Stromal cell of bone marrow (primary cell): Measurements from ENCODE around the gene RELT.
A peak's percentile ranks its signal among the peaks of the same experiment; 100 is the strongest.

ENCODE experiments used
- DNase-seq: peaks from one replicate; pipeline ENCODE4 v3.0.0-alpha.2; 2012; ENCODE audit warnings: low read depth

RELT gene

DNA sequence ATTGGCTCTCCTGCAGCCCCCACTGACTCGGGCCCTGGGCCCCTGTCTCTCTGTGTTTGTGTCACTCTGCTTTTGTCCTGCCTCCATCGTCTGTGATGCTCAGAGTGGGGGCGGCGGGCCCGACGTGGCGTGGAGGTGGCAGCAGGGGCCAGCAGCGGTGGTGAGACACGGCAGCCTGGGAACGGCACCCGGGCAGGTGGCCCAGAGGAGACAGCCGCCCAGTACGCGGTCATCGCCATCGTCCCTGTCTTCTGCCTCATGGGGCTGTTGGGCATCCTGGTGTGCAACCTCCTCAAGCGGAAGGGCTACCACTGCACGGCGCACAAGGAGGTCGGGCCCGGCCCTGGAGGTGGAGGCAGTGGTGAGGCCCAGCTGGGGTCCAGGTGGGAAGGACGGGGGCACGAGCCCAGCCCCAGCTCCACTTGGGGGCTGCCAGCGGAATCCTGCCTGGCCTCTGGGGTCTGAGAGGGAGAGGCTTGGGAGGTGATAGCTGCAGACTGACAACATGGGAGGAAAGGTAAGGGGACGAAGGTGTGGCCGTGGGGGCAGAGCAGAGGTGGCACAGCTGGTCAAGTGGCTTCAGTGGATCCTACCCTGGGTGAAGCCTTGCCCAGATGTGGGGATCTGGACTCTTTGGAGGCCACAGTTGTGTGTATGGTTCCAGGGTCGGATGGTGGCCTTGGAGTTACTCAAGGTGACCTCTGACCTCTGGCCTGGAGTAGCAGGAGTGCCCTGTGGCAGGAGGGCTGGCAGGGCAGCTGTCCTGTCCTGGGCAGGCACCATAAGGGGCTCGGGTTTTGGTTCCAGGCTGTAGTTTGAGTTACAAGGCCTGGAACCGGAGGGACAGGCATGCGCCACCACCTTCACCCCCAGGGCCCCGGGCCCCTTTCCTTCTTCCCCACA lies 16.2 kb downstream of the RELT start:
- DNase-seq: no peak

DNA sequence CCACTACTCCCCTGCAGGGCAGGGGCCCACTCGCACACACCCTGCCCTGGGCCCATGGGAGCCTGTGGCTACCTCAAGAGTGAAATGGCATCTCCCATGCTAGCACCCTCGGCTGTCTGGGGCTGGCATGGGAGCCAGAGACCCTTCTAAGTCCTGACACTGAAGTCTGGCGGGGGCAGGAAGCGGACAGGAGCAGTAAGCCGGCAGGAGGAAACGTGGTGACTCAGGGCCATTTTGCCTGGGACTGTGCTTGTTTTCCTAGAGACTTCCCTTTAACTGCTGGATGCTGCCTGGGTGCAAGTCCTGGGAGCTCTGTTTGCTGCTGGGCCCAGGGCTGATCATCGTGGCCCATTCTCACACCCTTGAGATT lies 16.8 kb downstream of the RELT start:
- no peak for DNase-seq

DNA sequence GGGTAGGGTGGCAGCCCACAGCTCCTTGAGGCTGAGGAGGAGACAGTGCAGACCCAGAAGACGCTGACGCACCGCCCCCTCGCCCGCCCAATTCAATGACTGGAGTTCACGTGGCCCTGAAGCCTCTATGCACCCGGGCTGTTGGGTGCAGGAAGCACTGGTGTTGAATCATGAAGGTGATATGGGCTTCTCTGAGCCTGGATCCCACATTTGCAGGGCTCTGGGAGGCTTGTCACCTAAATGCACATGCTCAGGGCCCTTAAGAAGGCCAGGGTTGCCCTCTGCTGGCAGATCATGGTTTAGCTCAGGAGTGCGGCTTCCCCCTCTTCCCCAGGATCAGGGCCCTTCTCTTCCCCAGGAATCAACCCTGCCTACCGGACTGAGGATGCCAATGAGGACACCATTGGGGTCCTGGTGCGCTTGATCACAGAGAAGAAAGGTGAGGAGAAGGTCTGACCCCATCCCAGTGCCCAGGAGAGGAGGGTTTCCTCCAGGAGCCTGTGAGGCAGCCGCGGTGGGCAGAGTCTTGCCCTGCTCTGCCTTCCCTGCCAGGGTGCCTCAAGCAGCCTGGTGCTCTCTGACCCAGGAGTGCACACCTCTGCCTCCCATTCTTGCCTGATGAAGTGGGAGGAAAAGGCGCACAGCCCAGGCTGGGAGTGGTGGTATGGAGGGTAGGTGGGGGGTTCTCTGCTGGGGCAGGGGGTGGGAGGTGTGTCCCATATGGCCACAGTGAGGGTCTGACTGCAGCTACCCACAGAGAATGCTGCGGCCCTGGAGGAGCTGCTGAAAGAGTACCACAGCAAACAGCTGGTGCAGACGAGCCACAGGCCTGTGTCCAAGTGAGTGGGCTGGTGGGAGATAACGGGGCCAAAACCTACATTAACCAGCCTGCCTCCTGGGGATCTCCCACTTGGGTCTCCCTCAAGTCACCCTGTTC lies 17.5 kb downstream of the RELT start:
- DNase-seq: peak; percentile 52

DNA sequence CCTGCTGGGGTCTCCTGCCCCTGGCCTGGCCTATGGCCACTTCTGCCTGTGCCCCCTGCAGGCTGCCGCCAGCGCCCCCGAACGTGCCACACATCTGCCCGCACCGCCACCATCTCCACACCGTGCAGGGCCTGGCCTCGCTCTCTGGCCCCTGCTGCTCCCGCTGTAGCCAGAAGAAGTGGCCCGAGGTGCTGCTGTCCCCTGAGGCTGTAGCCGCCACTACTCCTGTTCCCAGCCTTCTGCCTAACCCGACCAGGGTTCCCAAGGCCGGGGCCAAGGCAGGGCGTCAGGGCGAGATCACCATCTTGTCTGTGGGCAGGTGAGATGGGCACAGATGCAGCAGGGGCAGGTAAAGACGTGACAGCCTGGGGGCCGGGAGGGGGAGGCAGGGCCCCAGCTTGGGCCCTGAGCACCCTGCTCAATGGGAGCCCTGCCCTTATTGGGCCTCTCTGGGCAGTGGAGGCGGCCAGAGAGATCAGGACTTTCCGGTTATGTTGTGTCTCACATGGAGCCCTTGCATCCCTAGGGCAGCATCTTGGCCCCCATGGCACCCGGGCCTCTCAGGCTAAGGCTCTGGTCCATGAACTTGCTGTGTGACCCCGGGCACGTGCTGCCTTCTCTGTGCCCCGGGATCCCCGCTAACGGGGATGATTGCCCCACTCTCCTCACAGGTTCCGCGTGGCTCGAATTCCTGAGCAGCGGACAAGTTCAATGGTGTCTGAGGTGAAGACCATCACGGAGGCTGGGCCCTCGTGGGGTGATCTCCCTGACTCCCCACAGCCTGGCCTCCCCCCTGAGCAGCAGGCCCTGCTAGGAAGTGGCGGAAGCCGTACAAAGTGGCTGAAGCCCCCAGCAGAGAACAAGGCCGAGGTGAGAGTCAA lies 18.5 kb downstream of the RELT start:
- DNase-seq: no peak

DNA sequence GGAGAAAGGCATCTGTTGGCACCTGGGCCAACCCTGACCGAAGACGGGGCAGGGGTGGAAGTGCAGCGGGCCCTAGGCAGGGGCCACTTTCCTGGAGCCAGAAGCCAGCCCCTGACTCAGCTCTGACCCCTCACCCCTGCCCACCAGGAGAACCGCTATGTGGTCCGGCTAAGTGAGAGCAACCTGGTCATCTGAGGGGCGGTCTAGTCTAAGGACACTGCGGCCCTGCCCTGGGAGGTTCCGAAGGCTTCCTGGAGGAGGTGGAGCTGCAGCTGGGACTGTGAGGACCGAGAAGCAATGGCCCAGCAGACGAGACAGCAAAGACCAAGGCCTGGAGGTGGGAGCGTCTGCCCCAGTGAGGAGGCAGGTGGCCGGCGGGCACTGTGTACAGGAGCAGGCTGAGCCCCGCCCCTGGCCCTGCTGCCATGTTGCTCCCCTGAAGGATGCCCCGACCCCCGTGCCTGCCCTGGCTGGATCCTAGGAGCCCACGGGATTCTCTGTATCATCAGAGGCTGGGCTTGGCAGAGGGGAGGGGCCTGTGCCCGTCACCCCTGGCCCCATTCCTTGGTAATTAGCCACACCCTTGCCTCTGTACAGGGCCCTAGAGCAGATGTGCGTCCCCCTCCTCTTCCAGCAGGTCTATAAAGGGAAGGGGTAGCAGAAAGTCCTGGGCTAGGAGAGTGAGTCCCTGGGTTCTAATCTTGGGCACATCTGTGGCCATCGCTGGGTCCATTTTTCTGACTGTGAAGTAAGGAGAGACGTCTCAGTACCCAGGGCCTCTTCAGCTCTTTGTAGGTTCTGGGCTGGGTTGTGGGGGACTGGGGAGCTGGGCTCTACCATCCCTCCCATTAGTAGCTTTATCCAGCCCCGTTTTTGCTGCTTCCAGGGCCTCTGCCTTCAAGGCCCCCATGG lies 19.4 kb downstream of the RELT start:
- no peak for DNase-seq

DNA sequence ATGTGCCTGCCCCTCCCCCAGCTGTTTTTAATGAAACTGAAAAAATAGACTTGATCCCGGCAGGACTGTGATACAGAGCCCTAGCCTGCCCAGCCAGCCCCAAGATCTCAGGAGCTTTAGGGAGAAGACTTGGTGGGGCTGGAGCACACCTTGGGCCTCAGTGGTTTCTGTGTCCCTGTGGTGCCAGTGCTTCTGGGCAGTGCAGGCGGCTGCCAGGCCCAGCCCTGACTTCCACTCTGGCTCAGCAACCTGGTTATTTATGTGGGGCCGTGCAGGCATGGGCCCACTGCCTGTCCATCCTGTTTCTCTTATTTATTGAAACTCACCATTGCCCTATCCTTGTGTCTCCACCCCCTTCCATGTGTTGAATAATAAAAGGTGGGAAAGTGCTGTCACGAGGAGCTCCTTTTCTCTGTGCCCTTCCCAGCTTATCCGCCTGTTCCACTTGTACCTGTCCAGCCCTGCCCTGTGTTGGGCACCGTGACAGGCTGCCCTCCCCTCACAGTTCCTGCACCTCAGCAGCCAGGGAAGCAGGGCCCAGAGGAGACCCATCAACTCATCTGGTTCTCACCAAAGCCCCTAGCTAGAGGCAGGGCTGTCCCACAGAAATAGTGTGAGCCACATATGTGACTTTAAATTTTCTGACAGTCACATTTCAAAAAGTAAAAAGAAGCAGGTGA lies 20.2 kb downstream of the RELT start:
- no peak for DNase-seq

DNA sequence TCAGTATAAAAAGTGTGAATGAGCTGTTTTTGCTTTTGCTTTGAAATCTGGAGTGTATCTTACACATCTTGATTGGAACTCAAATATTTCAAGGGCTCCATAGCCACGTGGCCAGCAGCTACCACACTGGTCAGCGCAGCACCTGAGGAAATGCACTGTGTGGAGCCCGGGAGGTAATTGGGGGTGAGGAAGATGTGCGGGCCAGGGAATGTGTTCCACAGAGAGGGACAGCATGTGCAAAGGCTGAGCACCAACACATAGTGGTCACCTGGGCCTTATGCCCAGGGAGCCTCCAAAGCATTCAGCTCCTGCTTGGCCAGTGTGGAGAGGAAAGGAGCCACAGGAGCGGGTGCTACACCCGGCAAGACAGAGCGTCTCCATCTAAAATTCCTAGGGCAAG lies 20.8 kb downstream of the RELT start:
- DNase-seq: no peak

DNA sequence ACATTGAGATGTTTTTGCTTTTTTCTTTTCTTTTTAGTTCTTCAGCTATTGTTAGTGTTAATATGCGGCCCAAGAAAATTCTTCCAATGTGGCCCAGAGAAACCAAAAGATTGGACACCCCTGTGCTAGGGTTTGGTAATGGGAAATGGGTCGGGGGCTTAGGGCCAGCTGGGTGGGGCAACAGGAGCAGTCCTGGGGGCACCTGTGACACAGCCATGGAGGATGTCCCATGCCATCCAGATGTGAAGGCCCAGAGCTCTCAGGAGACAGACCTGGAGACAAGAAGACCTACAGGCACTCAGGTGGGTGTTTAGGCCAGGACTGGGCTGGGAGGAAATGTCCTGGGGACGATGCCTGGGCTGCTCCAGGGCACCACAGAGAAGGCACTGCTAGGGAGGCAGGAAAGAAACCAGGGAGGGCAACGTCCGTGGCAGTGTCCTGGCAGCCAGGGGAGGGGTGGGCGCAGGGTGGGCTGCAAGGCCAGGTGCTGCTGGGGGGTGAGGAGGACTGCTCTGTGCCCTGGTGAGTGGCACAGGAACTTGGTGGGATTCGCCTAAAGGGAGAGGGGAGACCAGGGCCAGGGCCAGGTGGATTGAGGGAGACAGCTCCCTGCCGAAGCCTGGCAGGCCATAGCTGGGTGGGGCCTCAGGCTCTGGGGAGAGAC lies 21.4 kb downstream of the RELT start:
- no peak for DNase-seq

DNA sequence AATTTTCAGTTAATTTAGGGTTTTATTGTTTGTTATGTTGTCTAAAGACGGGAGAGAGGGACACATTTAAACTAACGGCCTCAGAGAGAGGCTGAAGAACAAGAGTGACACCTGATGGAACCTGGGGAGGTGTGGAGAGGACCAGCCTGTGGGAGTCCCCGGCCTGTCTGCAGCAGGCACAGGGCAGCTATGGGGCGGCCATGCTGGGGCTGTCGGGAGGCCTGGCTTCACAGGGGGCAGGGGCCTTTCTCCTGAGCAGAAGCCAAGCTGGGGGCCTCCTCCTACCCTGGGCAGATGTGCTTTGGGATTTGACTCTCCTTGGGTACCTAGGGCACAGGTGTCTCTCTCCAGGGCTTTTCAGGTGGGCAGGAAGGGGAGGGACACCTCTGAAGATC lies 21.9 kb downstream of the RELT start:
- DNase-seq: no peak

DNA sequence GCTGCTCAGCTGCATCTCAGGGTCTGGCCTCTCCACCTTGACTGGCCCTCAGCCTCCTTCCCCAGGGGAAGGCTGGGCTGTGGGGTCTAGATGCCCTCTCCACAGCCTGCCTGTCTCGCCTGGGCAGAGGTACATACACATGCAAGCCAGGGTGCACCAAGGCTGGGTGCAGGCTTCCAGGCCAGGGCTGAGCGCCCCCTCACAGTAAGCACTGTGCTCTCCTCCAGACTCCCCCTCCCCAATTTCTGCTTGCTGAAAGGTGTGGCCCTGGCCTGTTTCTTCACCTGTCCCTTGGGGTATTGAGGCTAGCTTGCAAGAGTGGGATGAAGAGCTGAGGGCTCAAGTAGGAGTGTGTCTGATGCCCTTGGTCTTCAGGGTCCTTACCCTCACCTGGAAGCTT lies 22.5 kb downstream of the RELT start:
- DNase-seq: no peak

DNA sequence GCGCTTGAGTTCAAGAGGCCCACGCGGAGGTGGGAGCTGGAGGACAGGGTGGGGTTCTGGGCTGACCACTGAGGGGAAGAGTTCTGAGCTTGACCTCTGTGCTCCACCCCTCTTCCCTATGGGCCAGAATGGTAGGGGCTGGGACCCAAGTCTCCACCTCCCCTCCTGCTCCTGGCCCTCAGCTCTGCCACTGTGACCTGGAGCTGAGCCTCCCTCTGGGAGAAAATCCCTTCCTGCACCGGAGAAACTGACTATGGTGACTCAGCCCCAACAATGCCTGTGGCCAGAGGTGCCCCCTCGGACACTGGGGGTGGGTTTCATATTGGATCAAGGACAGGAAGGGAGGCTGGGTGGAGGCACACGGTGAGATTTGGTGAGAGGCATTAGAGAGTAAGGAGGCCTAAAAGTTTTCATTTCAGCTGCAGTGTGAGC lies 23.0 kb downstream of the RELT start:
- no peak for DNase-seq

DNA sequence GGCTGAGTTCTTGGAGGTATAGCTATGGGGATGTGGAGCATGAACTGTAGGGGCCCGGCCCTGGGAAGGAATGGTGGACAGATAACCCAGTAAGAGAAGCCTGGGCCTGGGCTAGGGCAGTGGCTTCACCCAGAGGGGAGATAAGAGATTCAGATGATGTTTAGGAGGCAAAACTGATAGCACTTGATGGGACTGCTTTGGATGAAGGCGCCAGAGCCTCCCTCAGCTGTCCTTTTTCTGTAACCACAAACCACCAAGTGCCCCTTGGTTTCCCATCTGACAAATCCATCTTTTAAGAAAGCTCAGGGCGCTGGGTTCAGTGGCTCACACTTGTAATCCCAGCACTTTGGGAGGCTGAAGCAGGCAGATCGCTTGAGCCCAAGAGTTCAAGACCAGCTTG lies 23.4 kb downstream of the RELT start:
- no peak for DNase-seq

DNA sequence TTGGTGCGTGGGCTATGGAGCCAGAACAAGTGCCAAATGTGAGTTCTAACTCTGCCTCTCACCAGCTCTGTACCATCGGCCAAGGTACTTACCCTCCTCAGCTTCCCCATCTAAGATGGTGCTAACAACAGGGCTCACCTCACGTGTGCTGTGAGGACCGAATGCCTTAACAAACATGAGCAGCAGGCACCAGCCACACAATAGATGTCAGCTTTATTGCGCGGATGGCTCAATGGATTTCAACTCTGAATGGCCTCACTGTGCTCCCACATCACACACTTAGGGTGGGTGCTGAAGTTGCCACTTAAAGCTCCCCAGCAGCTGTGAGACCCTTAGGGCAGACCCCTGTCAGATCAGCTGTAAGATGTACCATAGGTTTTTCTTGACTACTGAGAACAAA lies 24.1 kb downstream of the RELT start:
- no peak for DNase-seq

DNA sequence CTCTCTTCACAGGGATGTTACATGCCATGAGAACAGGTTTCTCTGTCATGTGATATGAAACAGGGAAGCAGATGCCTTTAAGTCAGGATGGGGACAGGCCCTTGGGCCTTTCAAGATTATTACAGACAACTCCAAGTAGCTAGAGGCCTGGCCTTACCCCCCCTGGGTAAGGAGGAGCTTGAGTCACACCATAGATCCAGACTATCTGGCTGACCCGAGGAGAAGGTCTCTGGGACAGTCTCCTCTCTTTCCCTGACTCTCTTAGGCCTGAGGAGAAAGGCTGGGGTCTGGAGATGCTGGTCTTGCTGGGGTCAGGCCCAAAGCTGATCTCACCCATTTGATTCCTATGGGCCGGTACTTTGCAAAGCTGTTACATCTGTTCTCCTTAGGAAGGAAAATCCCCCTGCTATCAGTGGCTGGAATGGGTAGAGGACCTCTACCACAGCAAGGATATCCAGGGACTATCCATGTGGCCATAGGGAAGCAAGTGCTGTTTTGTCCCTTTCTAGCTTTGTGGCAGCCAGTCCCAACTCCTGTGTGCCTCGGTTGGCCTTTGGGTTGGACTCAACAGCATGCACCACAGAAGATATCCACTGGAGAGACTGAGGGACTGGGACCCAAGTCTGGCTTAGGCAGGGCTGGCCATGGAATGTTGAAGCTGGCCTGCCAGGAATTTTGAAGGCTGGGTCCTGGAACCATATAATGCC lies 25.2 kb downstream of the RELT start:
- no peak for DNase-seq

DNA sequence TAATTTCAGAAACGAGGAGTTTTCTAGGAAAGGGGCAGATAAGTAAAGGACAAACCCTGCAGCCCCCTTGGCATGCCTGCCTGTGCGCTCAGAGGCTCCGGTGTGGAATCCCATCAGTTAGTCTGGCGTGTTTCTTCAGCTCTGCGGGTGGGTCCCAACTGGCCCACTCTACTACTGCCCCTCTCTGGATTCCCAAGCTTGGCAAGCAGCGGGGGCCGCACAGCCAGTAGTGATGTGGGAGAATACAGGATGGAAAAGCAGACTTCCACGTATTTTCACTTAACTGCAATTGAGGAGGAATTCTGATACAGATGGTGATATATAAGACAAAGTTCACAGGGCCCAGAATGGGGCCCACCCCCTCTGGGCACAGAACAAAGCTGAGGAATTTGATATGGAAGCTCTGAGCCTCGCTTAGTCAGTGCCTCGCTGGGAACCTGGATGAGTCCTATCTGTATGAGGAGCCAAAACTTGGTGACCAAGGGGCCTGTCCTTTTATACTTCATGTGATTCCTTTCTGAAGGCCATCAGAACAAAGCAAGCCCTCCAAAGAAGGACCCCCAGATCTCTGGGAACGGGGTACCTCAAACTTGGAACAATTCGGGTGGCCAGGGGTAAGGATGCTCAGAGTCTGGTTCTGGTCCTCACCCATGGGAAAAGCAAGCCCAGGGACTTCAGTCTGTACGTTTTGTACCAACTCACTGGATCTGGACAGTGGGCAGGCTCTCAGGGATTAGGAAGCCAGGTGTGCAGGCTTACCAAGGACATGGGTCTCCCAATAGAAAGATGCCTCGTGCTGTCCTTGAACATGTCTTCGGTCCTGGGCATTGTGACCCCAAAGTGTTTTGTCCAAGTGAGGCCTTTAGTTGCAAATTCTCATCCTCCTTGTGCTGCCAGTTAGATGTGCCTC lies 26.0 kb downstream of the RELT start:
- no peak for DNase-seq

DNA sequence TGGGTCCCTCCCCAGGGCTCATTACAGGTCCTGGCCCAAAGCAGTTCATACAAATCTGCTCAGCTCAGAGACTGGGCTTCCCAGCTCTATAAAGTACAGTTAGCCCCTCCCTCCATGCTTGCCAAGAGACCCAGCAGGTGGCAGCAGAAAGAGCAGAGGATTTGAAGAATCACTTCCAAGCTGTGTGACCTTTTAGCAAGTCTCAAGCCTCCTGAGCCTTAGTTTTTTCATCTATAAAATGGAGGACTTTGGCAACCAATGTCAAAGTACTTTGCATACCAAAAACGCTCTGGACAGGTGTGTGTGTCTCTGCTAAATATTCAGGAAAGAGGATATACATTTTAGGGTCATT lies 26.6 kb downstream of the RELT start:
- no peak for DNase-seq

DNA sequence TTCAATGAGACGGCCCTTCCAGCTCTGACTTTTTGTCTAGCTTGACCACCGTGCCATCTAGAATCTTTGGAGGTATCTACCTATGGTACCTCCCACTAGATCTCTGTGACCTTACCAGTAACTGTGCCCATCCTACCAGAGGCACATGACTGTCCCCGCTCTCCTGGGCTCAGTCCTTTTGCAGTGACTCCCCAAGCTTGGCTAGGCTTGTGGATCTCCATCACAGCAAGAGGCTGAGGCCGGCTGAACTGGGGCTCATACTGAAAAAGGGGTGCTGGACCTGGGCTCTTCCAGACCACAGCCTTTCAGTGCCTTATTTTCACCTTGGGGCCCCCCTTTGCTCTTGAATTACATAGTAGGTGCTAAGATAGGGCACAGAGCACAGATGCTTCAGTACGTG lies 27.3 kb downstream of the RELT start:
- no peak for DNase-seq

DNA sequence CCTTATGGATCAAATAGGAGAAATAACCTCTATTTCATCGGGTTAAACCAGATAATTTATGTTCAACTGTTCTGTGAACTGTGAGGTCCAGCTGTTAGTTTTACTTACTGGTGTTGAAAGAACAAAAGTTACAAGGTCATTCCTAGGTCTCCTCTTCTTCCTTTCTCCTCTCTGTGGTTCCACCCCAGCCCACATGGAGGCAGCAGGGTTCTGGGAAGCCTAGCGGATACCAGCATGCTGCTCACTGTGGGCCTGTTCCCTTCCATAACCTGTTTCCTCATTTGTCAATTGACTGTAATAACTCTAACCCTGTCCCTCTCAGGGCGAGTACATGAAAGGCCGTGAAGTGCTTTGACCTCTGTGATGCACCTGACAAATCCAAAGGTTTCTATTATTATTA lies 27.8 kb downstream of the RELT start:
- peak; percentile 33 for DNase-seq
